Kidney (tissue), 14 donors: ENCODE results near the gene CCL19. TPM values are rescaled to one million over a fixed set of nuclear protein-coding genes. Genes with fewer than 3 reads are reported as not detected.

Experiments
- DNase-seq, 5 donors: peaks; one replicate each; pipeline ENCODE4 v3.0.0-alpha.2; 2013 to 2020
- FAIRE-seq: peaks from 2 replicates; lab custom pipeline; 2012; peaks lifted over from hg19 to GRCh38; lab: Jason Lieb, UNC
- H3K27ac ChIP-seq, 2 donors: one replicate each; pipeline ENCODE4 v1.7.0; 2013; ENCODE audit warnings: low read depth in 2 of 2, low read length in 2 of 2, inconsistent platforms in 1 of 2
- H3K27me3 ChIP-seq: one replicate; pipeline ENCODE4 v1.7.1; 2013; ENCODE audit warnings: low read length, inconsistent platforms; ENCODE audit not compliant: control insufficient read depth, insufficient read depth
- H3K36me3 ChIP-seq, 3 donors: one replicate each; pipeline versions ENCODE4 v1.7.0 to v1.7.1; 2013; ENCODE audit warnings: low read length in 3 of 3, control low read depth in 1 of 3, inconsistent platforms in 1 of 3; ENCODE audit not compliant: insufficient read depth in 3 of 3, control insufficient read depth in 2 of 3
- H3K4me1 ChIP-seq, 3 donors: one replicate each; pipeline versions ENCODE4 v1.7.0 to v1.7.1; 2013; ENCODE audit warnings: low read length in 3 of 3, inconsistent platforms in 1 of 3, low read depth in 1 of 3; ENCODE audit not compliant: control insufficient read depth in 2 of 3, insufficient read depth in 2 of 3
- H3K4me3 ChIP-seq, 3 donors: one replicate each; pipeline versions ENCODE4 v1.7.0 to v1.8.1; 2013; ENCODE audit warnings: low read length in 3 of 3, control low read depth in 1 of 3, inconsistent platforms in 1 of 3
- H3K9ac ChIP-seq, 3 donors: one replicate each; pipeline versions ENCODE4 v1.7.0 to v1.7.1; 2013; ENCODE audit warnings: low read length in 3 of 3, control low read depth in 1 of 3, inconsistent platforms in 1 of 3
- H3K9me3 ChIP-seq, 3 donors: one replicate each; pipeline versions ENCODE4 v1.7.0 to v1.7.1; 2013; ENCODE audit warnings: low read length in 3 of 3, control low read depth in 1 of 3, inconsistent platforms in 1 of 3; ENCODE audit not compliant: control insufficient read depth in 2 of 3, insufficient read depth in 1 of 3
- CTCF ChIP-seq: IDR thresholded peaks from 3 replicates; pipeline ENCODE4 v1.5.1; 2012; ENCODE audit warnings: mild to moderate bottlenecking, moderate library complexity, borderline replicate concordance; ENCODE audit not compliant: insufficient read depth; ENCODE audit errors: extremely low read depth
- intact Hi-C: fragments of 100-400 bp; cut with DNase I; formaldehyde crosslinking; loops from one replicate; pipeline ENCODE4 v1.11.1; 2022
- polyA plus RNA-seq: library from polyadenylated mRNA; stranded (reverse); fragments of 350-450 nt; fragmentation: Illumina TruSeq; extraction: RNeasy Lipid Tissue Mini Kit (QIAGEN cat#74804); gene quantifications from one replicate; pipeline ENCODE4 v1.2.3, GENCODE V29; 2014; ENCODE audit warnings: low read depth, low replicate concordance; ENCODE audit not compliant: insufficient read depth
- total RNA-seq: library from RNA; stranded (reverse); fragmentation: NEBNext Ultra II Directional; extraction: Animal tissue kit (Norgen Biotek cat#: 25700); gene quantifications from one replicate; pipeline ENCODE4 v1.2.1, GENCODE V29; 2021
- donor health status: control.
- donor health status: control.
- donor health status: control.
- donor health status: control.
- donor health status: control.
- donor health status: DM: yes; HTN: yes; CAD: no.
- donor health status: Normal renal cell carcinoma (clear cell type).

Gene CCL19
- total and polyA plus RNA-seq, 2 donors from 2014 or later: 11.4 to 60.8 TPM

GRCh38 chr9:34688329-34689115 is 2.6 kb downstream of the CCL19 start:
- Histone ChIP-seq H3K27ac (no peak overlapping the region), H3K36me3 (no peaks in the 10 kb centered on the region), H3K4me1 (no peaks in the 10 kb centered on the region), H3K9ac (no peak overlapping the region), H3K9me3 (no peaks in the 10 kb centered on the region), H3K4me3 (no peak overlapping the region), H3K27me3 (no peaks in the 10 kb centered on the region)
- DNase-seq (no peak), FAIRE-seq (no peak)
- TF ChIP-seq CTCF: no peak
- intact Hi-C loops: no loop called here

- intact Hi-C loops: no loop called here
- DNase-seq (no peak), FAIRE-seq (no peak)
- Histone ChIP-seq H3K27me3 (no peaks in the 10 kb centered on the region), H3K27ac (no peak overlapping the region), H3K4me1 (no peaks in the 10 kb centered on the region), H3K9me3 (no peaks in the 10 kb centered on the region), H3K36me3 (no peaks in the 10 kb centered on the region), H3K4me3 (no peak overlapping the region), H3K9ac (no peak overlapping the region)
- no peak for TF ChIP-seq CTCF
Measured at GRCh38 chr9:34687276-34688030, 3.6 kb downstream of the CCL19 start.

GRCh38 chr9:34686732-34687131 is 4.3 kb downstream of the CCL19 start:
- Histone ChIP-seq H3K27me3 (no peaks in the 10 kb centered on the region), H3K9me3 (no peaks in the 10 kb centered on the region), H3K36me3 (no peaks in the 10 kb centered on the region), H3K9ac (no peak overlapping the region), H3K27ac (no peak overlapping the region), H3K4me1 (no peaks in the 10 kb centered on the region), H3K4me3 (no peak overlapping the region)
- no peak for TF ChIP-seq CTCF
- intact Hi-C loops: no loop called here
- DNase-seq (no peak), FAIRE-seq (no peak)
